ENCODE data around the gene ZNF426. TPM values are rescaled to one million over a fixed set of nuclear protein-coding genes. Genes with fewer than 3 reads are reported as not detected.
A peak's percentile ranks its signal among the peaks of the same experiment; 100 is the strongest.

The ZNF426 gene
- total RNA-seq, 1 donor from 2014 or later = 24.2 TPM

- Mint-ChIP-seq H3K4me1 (ENCODE audit: low read depth) (peaks cover 1% of the 10 kb centered on the region), H3K36me3 (ENCODE audit: insufficient read depth) (peaks cover 79% of the 10 kb centered on the region), H3K27me3 (no peaks in the 10 kb centered on the region), H3K9me3 (ENCODE audit: low read depth) (peaks cover 60% of the 10 kb centered on the region), H3K27ac (no peak overlapping the region), H3K4me3 (ENCODE audit: low read depth) (peak overlapping the region; percentile 48)
- DNase-seq (ENCODE audit: low spot score, unreplicated experiment) = no peak
- no peak for TF ChIP-seq CTCF (IDR thresholded peaks at IDR 0.05; ENCODE audit: unreplicated experiment)
These were observed 2.5 kb downstream of the ZNF426 start for GRCh38 chr19:9535934-9536333.

GRCh38 chr19:9531933-9532332, 6.5 kb downstream of the ZNF426 start:
- Mint-ChIP-seq H3K27me3 (no peaks in the 10 kb centered on the region), H3K36me3 (ENCODE audit: insufficient read depth) (peaks cover 93% of the 10 kb centered on the region), H3K27ac (peak overlapping the region; percentile 33), H3K9me3 (ENCODE audit: low read depth) (peaks cover 71% of the 10 kb centered on the region), H3K4me1 (ENCODE audit: low read depth) (no peaks in the 10 kb centered on the region), H3K4me3 (ENCODE audit: low read depth) (no peak overlapping the region)
- no peak for TF ChIP-seq CTCF (IDR thresholded peaks at IDR 0.05; ENCODE audit: unreplicated experiment)
- no peak for DNase-seq (ENCODE audit: low spot score, unreplicated experiment)

GRCh38 chr19:9528757-9529336, 9.6 kb downstream of the ZNF426 start:
- no peak for TF ChIP-seq CTCF (IDR thresholded peaks at IDR 0.05; ENCODE audit: unreplicated experiment)
- no peaks in the 10 kb centered on the region for H3K4me1 Mint-ChIP-seq (ENCODE audit: low read depth)
- H3K4me3 Mint-ChIP-seq (ENCODE audit: low read depth) = no peak overlapping the region
- H3K9me3 Mint-ChIP-seq (ENCODE audit: low read depth) = peaks cover 74% of the 10 kb centered on the region
- H3K36me3 Mint-ChIP-seq (ENCODE audit: insufficient read depth) = peaks cover 87% of the 10 kb centered on the region
- DNase-seq (ENCODE audit: low spot score, unreplicated experiment) = no peak
- peak overlapping the region; percentile 64 for H3K27ac Mint-ChIP-seq
- H3K27me3 Mint-ChIP-seq = no peaks in the 10 kb centered on the region

- Mint-ChIP-seq H3K4me1 (ENCODE audit: low read depth) (no peaks in the 10 kb centered on the region), H3K9me3 (ENCODE audit: low read depth) (peaks cover 63% of the 10 kb centered on the region), H3K27ac (no peak overlapping the region), H3K4me3 (ENCODE audit: low read depth) (no peak overlapping the region), H3K36me3 (ENCODE audit: insufficient read depth) (peaks cover 64% of the 10 kb centered on the region), H3K27me3 (no peaks in the 10 kb centered on the region)
- DNase-seq (ENCODE audit: low spot score, unreplicated experiment) = no peak
- TF ChIP-seq CTCF (IDR thresholded peaks at IDR 0.05; ENCODE audit: unreplicated experiment) = no peak
These were observed 14.5 kb downstream of the ZNF426 start for GRCh38 chr19:9523885-9524474.

GRCh38 chr19:9507285-9507684, 31.2 kb downstream of the ZNF426 start:
- Mint-ChIP-seq H3K4me3 (ENCODE audit: low read depth) (no peak overlapping the region), H3K27me3 (no peaks in the 10 kb centered on the region), H3K4me1 (ENCODE audit: low read depth) (no peaks in the 10 kb centered on the region), H3K9me3 (ENCODE audit: low read depth) (peaks cover 51% of the 10 kb centered on the region), H3K27ac (no peak overlapping the region), H3K36me3 (ENCODE audit: insufficient read depth) (peaks cover 8% of the 10 kb centered on the region)
- no peak for TF ChIP-seq CTCF (IDR thresholded peaks at IDR 0.05; ENCODE audit: unreplicated experiment)
- no peak for DNase-seq (ENCODE audit: low spot score, unreplicated experiment)
